ENCODE measurements around the gene PCLAF.
"Not testable (repeated sequence)": the region's sequence is repeated elsewhere in the genome, so short reads cannot be mapped to it uniquely, and the experiment has no call there.

PCLAF gene

DNA sequence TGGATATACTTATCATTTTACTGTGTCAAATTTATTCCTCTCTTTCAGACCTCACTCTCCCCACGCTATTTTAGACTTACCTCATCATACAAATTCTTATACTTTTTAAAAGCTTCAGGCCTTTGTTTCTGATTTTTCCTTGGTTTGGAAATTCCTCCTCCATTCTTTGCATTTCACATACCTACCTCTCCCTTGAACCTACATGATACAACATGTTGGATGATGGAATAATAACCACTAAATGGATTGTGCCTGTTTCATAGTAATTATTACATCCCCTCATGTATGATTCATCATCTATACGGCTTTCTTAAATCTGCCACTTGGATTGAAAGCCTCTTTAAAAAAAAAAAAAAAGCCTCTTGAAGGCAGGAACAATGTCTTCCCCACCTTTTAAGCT lies 31.0 kb upstream of the PCLAF start:
- DNase-seq (ENCODE audit: low spot score), result no peak
- TF ChIP-seq, protein P1, sequence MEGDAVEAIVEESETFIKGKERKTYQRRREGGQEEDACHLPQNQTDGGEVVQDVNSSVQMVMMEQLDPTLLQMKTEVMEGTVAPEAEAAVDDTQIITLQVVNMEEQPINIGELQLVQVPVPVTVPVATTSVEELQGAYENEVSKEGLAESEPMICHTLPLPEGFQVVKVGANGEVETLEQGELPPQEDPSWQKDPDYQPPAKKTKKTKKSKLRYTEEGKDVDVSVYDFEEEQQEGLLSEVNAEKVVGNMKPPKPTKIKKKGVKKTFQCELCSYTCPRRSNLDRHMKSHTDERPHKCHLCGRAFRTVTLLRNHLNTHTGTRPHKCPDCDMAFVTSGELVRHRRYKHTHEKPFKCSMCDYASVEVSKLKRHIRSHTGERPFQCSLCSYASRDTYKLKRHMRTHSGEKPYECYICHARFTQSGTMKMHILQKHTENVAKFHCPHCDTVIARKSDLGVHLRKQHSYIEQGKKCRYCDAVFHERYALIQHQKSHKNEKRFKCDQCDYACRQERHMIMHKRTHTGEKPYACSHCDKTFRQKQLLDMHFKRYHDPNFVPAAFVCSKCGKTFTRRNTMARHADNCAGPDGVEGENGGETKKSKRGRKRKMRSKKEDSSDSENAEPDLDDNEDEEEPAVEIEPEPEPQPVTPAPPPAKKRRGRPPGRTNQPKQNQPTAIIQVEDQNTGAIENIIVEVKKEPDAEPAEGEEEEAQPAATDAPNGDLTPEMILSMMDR (IDR thresholded peaks at IDR 0.05; ENCODE audit: extremely low read depth, missing control alignments), result no peak

- TF ChIP-seq, protein P1 (IDR thresholded peaks at IDR 0.05; ENCODE audit: extremely low read depth, missing control alignments), result no peak
- DNase-seq (ENCODE audit: low spot score), result no peak
Measured at GRCh38 chr15:64400583-64400982, 19.3 kb upstream of the PCLAF start.

DNA sequence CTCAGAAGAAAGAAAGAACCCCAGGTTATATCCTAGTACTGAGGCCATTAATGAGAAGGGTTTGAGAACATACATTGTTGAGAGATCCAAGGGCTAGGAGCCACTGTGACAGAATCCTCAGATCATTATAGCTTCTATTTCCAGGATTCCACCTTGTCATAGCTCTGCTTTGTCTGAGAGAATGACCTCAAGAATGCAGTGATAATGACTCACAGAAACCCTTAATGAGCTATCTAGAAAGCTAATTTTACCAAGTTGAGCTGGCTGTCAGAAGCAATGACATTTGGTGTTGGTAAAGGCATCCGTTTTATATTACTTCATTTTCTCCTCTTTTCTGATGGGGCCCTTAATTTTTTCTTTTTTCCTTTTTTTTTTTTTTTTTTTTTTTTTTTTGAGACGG lies 17.3 kb upstream of the PCLAF start:
- TF ChIP-seq, protein P1 (IDR thresholded peaks at IDR 0.05; ENCODE audit: extremely low read depth, missing control alignments), result no peak
- no peak for DNase-seq (ENCODE audit: low spot score)

DNA sequence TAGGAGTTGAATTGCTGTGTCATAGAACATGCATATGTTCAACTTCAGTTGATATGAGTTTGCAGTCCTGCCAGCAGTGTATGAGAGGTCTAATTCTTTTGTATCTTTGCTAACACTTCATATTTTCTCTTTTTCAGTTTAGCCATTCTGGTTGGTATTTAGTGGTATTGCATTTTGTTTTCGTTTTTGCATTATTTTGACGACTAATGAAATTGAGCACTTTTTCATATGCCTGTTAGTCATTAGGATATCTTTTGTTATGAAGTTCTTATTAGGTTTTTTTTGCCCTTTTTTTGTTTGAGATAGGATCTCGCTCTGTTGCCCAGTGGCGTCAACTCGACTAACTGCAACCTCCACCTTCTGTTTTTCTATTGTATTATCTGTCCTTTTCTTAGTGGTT lies 15.5 kb upstream of the PCLAF start:
- TF ChIP-seq, protein P1 (IDR thresholded peaks at IDR 0.05; ENCODE audit: extremely low read depth, missing control alignments), result no peak
- DNase-seq (ENCODE audit: low spot score), result no peak

- not testable (repeated sequence) for DNase-seq (ENCODE audit: low spot score)
Measured at GRCh38 chr15:64392471-64392870, 11.2 kb upstream of the PCLAF start.

DNA sequence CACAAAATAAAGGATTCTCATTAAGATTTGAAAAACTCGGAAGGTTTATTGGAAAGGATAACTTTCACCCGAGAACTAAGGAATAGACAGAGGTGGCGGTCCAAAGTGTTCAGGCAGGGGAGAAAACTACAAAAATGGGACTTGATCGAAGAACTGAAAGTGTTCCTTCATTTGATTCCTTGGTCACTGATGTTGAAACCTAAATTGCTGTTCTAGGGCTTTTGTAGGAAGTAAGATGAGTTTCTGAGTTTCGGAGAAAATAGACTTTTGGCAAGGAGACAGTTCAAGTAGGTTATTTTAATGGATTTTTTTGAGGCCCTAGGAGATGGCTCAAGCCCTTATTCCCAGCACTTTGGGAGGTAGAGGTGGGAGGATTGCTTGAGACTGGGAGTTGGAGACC lies 7.8 kb upstream of the PCLAF start:
- no peak for DNase-seq (ENCODE audit: low spot score)
- TF ChIP-seq, protein P1 (IDR thresholded peaks at IDR 0.05; ENCODE audit: extremely low read depth, missing control alignments), result no peak

- DNase-seq (ENCODE audit: low spot score), result peak; percentile 89
- TF ChIP-seq, protein P1 (IDR thresholded peaks at IDR 0.05; ENCODE audit: extremely low read depth, missing control alignments), result peak; percentile 2
Measured at GRCh38 chr15:64387562-64388168, 6.4 kb upstream of the PCLAF start, which contains the start of gene TRIP4. Gene TRIP4, plus strand, starts transcription at chr15:64387836. Its CDS starts 28 bp downstream, at chr15:64387864.

DNA sequence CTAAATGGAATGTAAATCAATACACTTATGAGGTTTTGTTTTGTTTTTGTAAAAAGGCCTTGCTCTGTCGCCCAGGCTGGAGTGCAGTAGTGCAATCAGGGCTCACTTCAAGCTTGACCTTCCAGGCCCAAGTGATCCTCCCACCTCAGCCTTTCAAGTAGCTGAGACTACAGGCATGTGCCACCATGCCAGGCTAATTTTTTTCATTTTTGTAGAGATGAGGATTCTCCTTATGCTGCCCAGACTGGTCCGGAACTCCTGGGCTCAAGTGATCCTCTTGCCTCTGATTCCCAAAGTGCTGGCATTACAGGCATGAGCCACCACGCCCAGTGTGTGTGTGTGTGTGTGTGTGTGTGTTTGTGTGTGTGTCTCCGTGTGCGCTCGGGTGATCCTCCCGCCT lies 5.0 kb upstream of the PCLAF start:
- DNase-seq (ENCODE audit: low spot score), result no peak
- TF ChIP-seq, protein P1 (IDR thresholded peaks at IDR 0.05; ENCODE audit: extremely low read depth, missing control alignments), result no peak
